Bronchial epithelial cell (primary cell): ENCODE data around the gene CYTH3. TPM values are rescaled to one million over a fixed set of nuclear protein-coding genes. Genes with fewer than 3 reads are reported as not detected.

Source experiments
- DNase-seq: peaks from one replicate; pipeline ENCODE4 v3.0.0-alpha.2; 2010; ENCODE audit warnings: low read depth
- FAIRE-seq: peaks from 2 replicates; lab custom pipeline; 2011; peaks lifted over from hg19 to GRCh38; lab: Jason Lieb, UNC
- H3K27me3 ChIP-seq: 2 replicates; pipeline ENCODE4 v1.5.1; 2011; ENCODE audit warnings: low read length; ENCODE audit not compliant: control insufficient read depth, insufficient read depth
- H3K36me3 ChIP-seq: 2 replicates; pipeline ENCODE4 v1.5.1; 2011; ENCODE audit warnings: low read length; ENCODE audit not compliant: control insufficient read depth, insufficient read depth
- H3K4me3 ChIP-seq: 2 replicates; pipeline ENCODE4 v1.5.1; 2011; ENCODE audit warnings: mild to moderate bottlenecking, low read depth, low read length, control low read depth
- total RNA-seq: library from RNA; depleted of rRNA; stranded (reverse); fragments of >200 nt; gene quantifications from 2 replicates; pipeline ENCODE4 v1.2.1, GENCODE V29; 2014
- TF ChIP-seq, protein P1 (sequence below): IDR thresholded peaks from 2 replicates; pipeline ENCODE4 v1.5.1; 2011; ENCODE audit warnings: mild to moderate bottlenecking, moderate library complexity, low read length, control low read depth, inconsistent platforms; ENCODE audit not compliant: insufficient read depth, severe bottlenecking

Gene CYTH3
- total RNA-seq, 1 donor from 2014 or later, result 11.6 TPM

DNA sequence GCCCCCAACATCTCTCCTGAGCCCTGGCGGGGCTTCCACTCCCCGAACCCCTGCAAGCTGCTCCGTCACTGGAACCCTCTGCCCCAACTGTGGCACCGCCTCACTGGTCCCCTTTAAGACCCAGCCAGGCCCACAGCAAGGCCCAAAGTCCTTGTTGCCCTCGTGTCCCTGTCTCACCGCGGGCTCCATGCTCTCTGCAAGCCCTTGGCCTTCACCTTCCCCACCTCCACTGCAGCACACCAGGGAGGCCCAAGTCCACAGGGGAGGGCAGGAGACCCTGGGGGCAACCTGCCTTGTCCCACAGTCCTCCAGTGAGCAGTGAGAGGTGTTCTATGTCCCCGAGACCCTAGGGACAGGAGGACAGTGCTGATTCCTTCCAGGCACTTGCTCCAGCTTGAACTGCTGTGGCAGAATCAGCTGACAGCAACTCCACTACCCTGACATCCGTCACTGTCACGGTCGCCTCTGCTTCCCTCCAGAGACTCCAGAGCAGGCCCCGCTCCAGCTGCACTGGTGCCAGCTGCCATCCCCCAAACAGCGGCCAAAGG, 105.3 kb downstream of the CYTH3 start:
- peaks cover 5% of the 10 kb centered on the region for H3K36me3 ChIP-seq
- H3K27me3 ChIP-seq, result no peaks in the 10 kb centered on the region
- peak; percentile 36 for FAIRE-seq
- TF ChIP-seq, protein P1, sequence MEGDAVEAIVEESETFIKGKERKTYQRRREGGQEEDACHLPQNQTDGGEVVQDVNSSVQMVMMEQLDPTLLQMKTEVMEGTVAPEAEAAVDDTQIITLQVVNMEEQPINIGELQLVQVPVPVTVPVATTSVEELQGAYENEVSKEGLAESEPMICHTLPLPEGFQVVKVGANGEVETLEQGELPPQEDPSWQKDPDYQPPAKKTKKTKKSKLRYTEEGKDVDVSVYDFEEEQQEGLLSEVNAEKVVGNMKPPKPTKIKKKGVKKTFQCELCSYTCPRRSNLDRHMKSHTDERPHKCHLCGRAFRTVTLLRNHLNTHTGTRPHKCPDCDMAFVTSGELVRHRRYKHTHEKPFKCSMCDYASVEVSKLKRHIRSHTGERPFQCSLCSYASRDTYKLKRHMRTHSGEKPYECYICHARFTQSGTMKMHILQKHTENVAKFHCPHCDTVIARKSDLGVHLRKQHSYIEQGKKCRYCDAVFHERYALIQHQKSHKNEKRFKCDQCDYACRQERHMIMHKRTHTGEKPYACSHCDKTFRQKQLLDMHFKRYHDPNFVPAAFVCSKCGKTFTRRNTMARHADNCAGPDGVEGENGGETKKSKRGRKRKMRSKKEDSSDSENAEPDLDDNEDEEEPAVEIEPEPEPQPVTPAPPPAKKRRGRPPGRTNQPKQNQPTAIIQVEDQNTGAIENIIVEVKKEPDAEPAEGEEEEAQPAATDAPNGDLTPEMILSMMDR, result no peak
- H3K4me3 ChIP-seq, result no peak overlapping the region
- no peak for DNase-seq

DNA sequence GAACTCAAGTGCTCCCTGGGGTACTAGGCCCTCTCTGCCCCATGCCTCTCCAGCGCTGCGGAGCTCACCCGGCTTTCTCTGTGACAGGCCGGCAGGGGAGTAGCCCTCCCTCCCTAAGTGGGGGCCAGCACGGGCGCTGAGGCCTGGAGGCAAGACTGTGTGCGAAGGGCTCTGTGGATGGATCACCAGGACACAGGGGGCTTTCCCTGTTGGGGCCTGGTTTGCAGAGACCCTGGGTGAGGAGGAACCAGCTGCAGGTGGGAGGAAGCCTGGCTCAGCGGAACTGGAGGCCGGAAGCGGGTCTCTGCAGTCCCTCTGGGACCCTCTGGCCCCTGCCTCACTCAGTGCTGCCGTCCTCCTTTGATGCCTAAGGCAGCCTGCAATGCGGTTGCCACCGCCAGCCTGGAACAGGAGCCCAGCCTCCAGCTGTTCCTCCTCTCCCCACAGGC, 106.0 kb downstream of the CYTH3 start:
- Histone ChIP-seq H3K4me3 (no peak overlapping the region), H3K36me3 (peaks cover 5% of the 10 kb centered on the region), H3K27me3 (no peaks in the 10 kb centered on the region)
- no peak for DNase-seq
- FAIRE-seq, result no peak
- TF ChIP-seq, protein P1, result no peak

DNA sequence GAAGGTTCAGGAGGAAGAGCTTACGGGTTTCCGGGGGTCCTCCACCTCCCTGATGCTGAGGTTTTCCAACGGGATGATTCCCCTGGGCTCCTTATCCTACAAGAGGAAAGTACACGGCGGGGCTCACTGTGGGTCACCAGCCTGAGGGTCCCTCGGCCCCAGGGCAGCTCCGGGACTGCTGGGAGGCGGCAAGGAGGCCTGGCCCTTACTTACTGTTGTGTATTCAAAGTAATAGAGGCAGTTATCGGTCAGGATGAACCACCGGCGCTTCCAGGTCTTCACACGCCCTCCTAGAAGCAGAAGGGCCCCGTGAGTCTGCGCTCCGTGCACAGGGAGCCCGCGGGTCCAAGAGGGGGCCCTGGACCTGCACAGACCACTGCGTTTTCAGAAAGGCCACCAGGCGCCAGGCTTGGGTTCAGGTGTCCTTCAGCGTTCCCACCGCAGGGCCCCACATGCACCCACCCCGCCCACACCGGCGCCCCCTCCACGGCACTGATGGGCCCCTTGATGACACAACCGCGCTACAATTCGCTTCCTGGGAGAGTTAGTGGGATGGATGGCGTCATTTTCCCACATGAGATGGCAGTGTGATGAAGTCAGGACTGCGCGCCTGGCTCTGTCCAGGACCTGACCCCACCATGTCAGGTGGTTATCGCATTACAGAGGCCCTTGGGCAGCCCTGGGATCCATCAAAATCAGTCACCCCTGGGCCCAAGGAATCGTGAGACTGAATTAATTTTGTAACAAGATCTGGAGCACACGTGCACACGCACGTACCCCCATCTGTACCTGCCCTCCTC, 106.7 kb downstream of the CYTH3 start:
- peaks cover 3% of the 10 kb centered on the region for H3K36me3 ChIP-seq
- H3K27me3 ChIP-seq, result no peaks in the 10 kb centered on the region
- TF ChIP-seq, protein P1, result no peak
- FAIRE-seq (no peak), DNase-seq (no peak)
- no peak overlapping the region for H3K4me3 ChIP-seq

DNA sequence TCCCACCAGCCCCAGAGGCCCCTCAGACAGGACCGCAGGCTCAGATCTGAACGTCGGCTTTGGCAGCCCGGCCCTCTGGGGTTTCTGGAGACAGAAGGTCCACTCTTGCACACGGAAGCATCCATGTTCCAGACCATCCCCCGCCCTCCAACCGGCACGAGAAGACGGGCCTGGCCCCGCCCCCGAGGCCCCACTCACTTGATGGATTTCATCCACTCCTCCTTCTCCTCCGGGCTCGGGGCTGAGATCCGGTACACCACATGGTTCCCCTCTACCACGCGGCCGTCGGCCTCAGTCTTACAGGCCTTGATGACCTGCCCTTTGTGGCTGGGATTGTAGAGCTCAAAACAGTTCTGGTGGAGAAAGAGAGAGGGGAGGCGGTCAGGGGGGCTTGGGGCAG, 107.3 kb downstream of the CYTH3 start:
- no peaks in the 10 kb centered on the region for H3K27me3 ChIP-seq
- FAIRE-seq (no peak), DNase-seq (no peak)
- TF ChIP-seq, protein P1, result no peak
- peaks cover 2% of the 10 kb centered on the region for H3K36me3 ChIP-seq
- no peak overlapping the region for H3K4me3 ChIP-seq

DNA sequence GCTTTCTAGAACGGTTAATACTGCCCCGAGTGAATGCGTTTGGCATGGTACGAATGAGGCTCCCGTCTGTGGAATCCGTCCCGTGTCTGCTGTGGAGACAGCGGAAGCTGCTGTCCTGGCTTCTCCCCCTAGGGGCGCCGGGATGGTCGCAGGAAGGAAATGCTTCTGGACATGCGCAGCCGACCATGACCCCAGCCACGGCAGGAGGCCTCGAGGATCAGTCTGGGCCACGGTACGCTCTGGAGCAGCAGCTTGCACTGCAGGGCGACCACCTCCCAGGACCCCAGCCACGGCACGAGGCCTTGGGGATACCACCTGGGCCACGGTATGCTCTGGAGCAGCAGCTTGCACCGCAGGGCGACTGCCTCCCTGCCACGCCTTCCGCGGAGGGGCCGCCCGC, 107.9 kb downstream of the CYTH3 start:
- no peak for DNase-seq
- TF ChIP-seq, protein P1, result peak; percentile 5
- Histone ChIP-seq H3K36me3 (peaks cover 2% of the 10 kb centered on the region), H3K27me3 (no peaks in the 10 kb centered on the region), H3K4me3 (no peak overlapping the region)
- no peak for FAIRE-seq
